ENCODE results near the gene ABR.

The ABR gene

GRCh38 chr17:992933-993332, 186.8 kb downstream of the ABR start:
- no peak overlapping the region for H3K4me3 ChIP-seq (ENCODE audit: low read depth, low read length)
- TF ChIP-seq CTCF (IDR thresholded peaks at IDR 0.05; ENCODE audit: low read depth, low read length, missing control alignments) = no peak
- no peak for DNase-seq (ENCODE audit: low read depth)

GRCh38 chr17:988561-988960, 191.2 kb downstream of the ABR start:
- H3K4me3 ChIP-seq (ENCODE audit: low read depth, low read length) = no peak overlapping the region
- DNase-seq (ENCODE audit: low read depth) = no peak
- TF ChIP-seq CTCF (IDR thresholded peaks at IDR 0.05; ENCODE audit: low read depth, low read length, missing control alignments) = no peak

GRCh38 chr17:987931-988330, 191.8 kb downstream of the ABR start:
- H3K4me3 ChIP-seq (ENCODE audit: low read depth, low read length) = no peak overlapping the region
- no peak for DNase-seq (ENCODE audit: low read depth)
- no peak for TF ChIP-seq CTCF (IDR thresholded peaks at IDR 0.05; ENCODE audit: low read depth, low read length, missing control alignments)

- no peak for DNase-seq (ENCODE audit: low read depth)
- TF ChIP-seq CTCF (IDR thresholded peaks at IDR 0.05; ENCODE audit: low read depth, low read length, missing control alignments) = no peak
- H3K4me3 ChIP-seq (ENCODE audit: low read depth, low read length) = no peak overlapping the region
These were observed 193.4 kb downstream of the ABR start for GRCh38 chr17:986322-986929.

- no peak overlapping the region for H3K4me3 ChIP-seq (ENCODE audit: low read depth, low read length)
- DNase-seq (ENCODE audit: low read depth) = no peak
- no peak for TF ChIP-seq CTCF (IDR thresholded peaks at IDR 0.05; ENCODE audit: low read depth, low read length, missing control alignments)
These were observed 195.9 kb downstream of the ABR start for GRCh38 chr17:983921-984320.

GRCh38 chr17:981292-981658, 198.5 kb downstream of the ABR start:
- DNase-seq (ENCODE audit: low read depth) = no peak
- TF ChIP-seq CTCF (IDR thresholded peaks at IDR 0.05; ENCODE audit: low read depth, low read length, missing control alignments) = no peak
- H3K4me3 ChIP-seq (ENCODE audit: low read depth, low read length) = no peak overlapping the region

All from GM12864 (cell line).